Subcutaneous adipose tissue (tissue), 4 donors: ENCODE results near the gene GAN. TPM values are rescaled to one million over a fixed set of nuclear protein-coding genes. Genes with fewer than 3 reads are reported as not detected.

ENCODE experiments used
- CTCF ChIP-seq: fragments of 450-650 bp; IDR thresholded peaks from one replicate; pipeline ENCODE4 v1.5.1; 2016; ENCODE audit warnings: low read depth, mild to moderate bottlenecking, control low read depth, antibody characterized with exemption, moderate library complexity
- total RNA-seq, 4 donors: library from RNA; depleted of rRNA; stranded (reverse); fragments of >200 nt; gene quantifications; one replicate each; pipeline ENCODE4 v1.1.0, GENCODE V29; 2016

GAN gene
- total RNA-seq, 4 donors from 2014 or later = 7.5 to 9.5 (median 9.4) TPM

GRCh38 chr16:81410643-81411293 lies 96.0 kb downstream of the GAN start:
- no peak for TF ChIP-seq CTCF

GRCh38 chr16:81413245-81413990 lies 98.7 kb downstream of the GAN start:
- TF ChIP-seq CTCF = no peak

GRCh38 chr16:81415751-81416150 lies 101.0 kb downstream of the GAN start:
- TF ChIP-seq CTCF = no peak

GRCh38 chr16:81416749-81417148 lies 102.0 kb downstream of the GAN start:
- TF ChIP-seq CTCF = no peak

- TF ChIP-seq CTCF = no peak
Observed at GRCh38 chr16:81417210-81417609, 102.4 kb downstream of the GAN start.

GRCh38 chr16:81419806-81420205 lies 105.0 kb downstream of the GAN start:
- TF ChIP-seq CTCF = no peak

- no peak for TF ChIP-seq CTCF
Observed at GRCh38 chr16:81421126-81421525, 106.4 kb downstream of the GAN start.
